Measurements from ENCODE around the gene TASP1. TPM values are rescaled to one million over a fixed set of nuclear protein-coding genes. Genes with fewer than 3 reads are reported as not detected.

TASP1 gene
- total and polyA plus RNA-seq, 2 donors (not counting 3 experiments of a cell fraction or from before 2014, with no cell fraction given), result 3.5 to 8.9 TPM

- H3K9ac ChIP-seq (replicated peaks; ENCODE audit: extremely low read depth, insufficient read depth, low read length), result no peak overlapping the region
- peaks cover 9% of the 10 kb centered on the region for H3K4me1 ChIP-seq (ENCODE audit: control insufficient read depth, extremely low read depth, insufficient read depth, low read length)
- H3K4me3 ChIP-seq (replicated peaks in 1 of 3; ENCODE audit: insufficient read depth in 1 of 3, low read depth in 1 of 3, low read length in 3 of 3), result no peak overlapping the region
- no TSS peak for BruUV-seq (replicated peaks)
- ChIA-PET POLR2A (no interaction called here), CTCF (no interaction called here)
- H3K9me3 ChIP-seq (replicated peaks; ENCODE audit: control insufficient read depth, insufficient read depth, low read length), result no peaks in the 10 kb centered on the region
- no peak overlapping the region for H2AFZ ChIP-seq (ENCODE audit: low read depth, low read length)
- no peak overlapping the region for H3K4me2 ChIP-seq (ENCODE audit: insufficient read depth, low read length)
- H3K9me1 ChIP-seq (replicated peaks; ENCODE audit: control insufficient read depth, extremely low read depth, insufficient read depth, low read length), result no peaks in the 10 kb centered on the region
- no peak overlapping the region for H3K27ac ChIP-seq (ENCODE audit: insufficient read depth, low read depth, low read length)
- H4K20me1 ChIP-seq (replicated peaks; ENCODE audit: control insufficient read depth, extremely low read depth, insufficient read depth, low read length), result no peaks in the 10 kb centered on the region
- dilution Hi-C loops (cut with MboI; ENCODE audit: extremely low pct_ligation_motif_present, low sequenced_read_pairs), result no loop called here
- no peak for TF ChIP-seq GATA2 (IDR thresholded peaks at IDR 0.05; ENCODE audit: insufficient read depth, insufficient read length, low read depth, low read length)
- no peak for TF ChIP-seq JUN (IDR thresholded peaks at IDR 0.05; ENCODE audit: borderline replicate concordance, insufficient read depth, insufficient read length, low read depth)
- DNase-seq (ENCODE audit: low read depth, low spot score) (no peak), FAIRE-seq (no peak)
- H3K27me3 ChIP-seq (ENCODE audit: control insufficient read depth in 2 of 2, insufficient read depth in 2 of 2, low read length in 2 of 2), result no peaks in the 10 kb centered on the region
- H3K36me3 ChIP-seq (ENCODE audit: control insufficient read depth in 2 of 2, extremely low read depth in 1 of 2, insufficient read depth in 2 of 2, low read length in 2 of 2), result no peaks in the 10 kb centered on the region
- H3K79me2 ChIP-seq (ENCODE audit: control insufficient read depth, insufficient read depth, low read length), result no peaks in the 10 kb centered on the region
- intact Hi-C loops (cut with micrococcal nuclease), result no loop called here
These were observed 234.4 kb downstream of the TASP1 start for GRCh38 chr20:13404293-13404692.

DNA sequence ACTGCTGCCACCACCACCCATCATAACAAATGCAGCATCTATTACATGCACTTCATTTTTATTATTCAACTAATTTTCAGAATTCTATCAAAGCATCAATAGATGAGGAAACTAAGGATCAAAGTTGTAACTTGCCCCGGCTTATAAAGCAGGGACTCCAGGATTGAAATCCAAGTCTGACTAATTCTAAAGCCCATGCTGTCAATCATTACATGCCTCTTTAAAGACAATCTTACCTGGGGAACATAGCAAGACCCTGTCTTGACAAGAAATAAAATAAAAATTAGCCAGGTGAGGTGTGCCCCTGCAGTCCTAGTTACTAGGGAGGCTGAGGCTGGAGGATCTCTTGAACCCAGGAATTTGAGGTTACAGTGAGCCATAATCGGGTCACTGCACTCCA lies 235.3 kb downstream of the TASP1 start:
- ChIA-PET POLR2A (no interaction called here), CTCF (interaction anchor here (1.0 kb wide), 1 partner anchor 18 kb away, joined by 3 read pairs; no protein-coding TSS in a partner anchor)
- TF ChIP-seq MYC (IDR thresholded peaks at IDR 0.05; ENCODE audit: low read depth, low read length) (no peak), POLR2A (IDR thresholded peaks at IDR 0.05; ENCODE audit: low read depth, low read length) (no peak), POLR2AphosphoS5 (IDR thresholded peaks at IDR 0.05; ENCODE audit: insufficient read depth, low read depth, low read length) (no peak), GATA2 (IDR thresholded peaks at IDR 0.05; ENCODE audit: insufficient read depth, insufficient read length, low read depth, low read length) (no peak), CTCF (IDR thresholded peaks at IDR 0.05; ENCODE audit: extremely low read depth in 1 of 2, insufficient read depth in 1 of 2, low read depth in 1 of 2, low read length in 2 of 2) (no peak), MAX (IDR thresholded peaks at IDR 0.05; ENCODE audit: insufficient read depth, insufficient read length) (no peak), EZH2 (IDR thresholded peaks at IDR 0.05; ENCODE audit: borderline replicate concordance, low read depth, low read length, severe bottlenecking) (no peak), FOS (IDR thresholded peaks at IDR 0.05; ENCODE audit: borderline replicate concordance, insufficient read depth, low read length) (no peak), JUN (IDR thresholded peaks at IDR 0.05; ENCODE audit: borderline replicate concordance, insufficient read depth, insufficient read length, low read depth) (no peak)
- intact Hi-C loops (cut with micrococcal nuclease), result no loop called here
- no peaks in the 10 kb centered on the region for H3K27me3 ChIP-seq (ENCODE audit: control insufficient read depth in 2 of 2, insufficient read depth in 2 of 2, low read length in 2 of 2)
- H4K20me1 ChIP-seq (replicated peaks; ENCODE audit: control insufficient read depth, extremely low read depth, insufficient read depth, low read length), result no peaks in the 10 kb centered on the region
- H3K4me3 ChIP-seq (replicated peaks in 1 of 3; ENCODE audit: insufficient read depth in 1 of 3, low read depth in 1 of 3, low read length in 3 of 3), result no peak overlapping the region
- no peak for FAIRE-seq
- no peaks in the 10 kb centered on the region for H3K9me1 ChIP-seq (replicated peaks; ENCODE audit: control insufficient read depth, extremely low read depth, insufficient read depth, low read length)
- H3K9ac ChIP-seq (replicated peaks; ENCODE audit: extremely low read depth, insufficient read depth, low read length), result no peak overlapping the region
- no peak overlapping the region for H3K27ac ChIP-seq (ENCODE audit: insufficient read depth, low read depth, low read length)
- H3K79me2 ChIP-seq (ENCODE audit: control insufficient read depth, insufficient read depth, low read length), result no peaks in the 10 kb centered on the region
- BruUV-seq (replicated peaks), result no TSS peak
- H3K36me3 ChIP-seq (ENCODE audit: control insufficient read depth in 2 of 2, extremely low read depth in 1 of 2, insufficient read depth in 2 of 2, low read length in 2 of 2), result no peaks in the 10 kb centered on the region
- H3K9me3 ChIP-seq (replicated peaks; ENCODE audit: control insufficient read depth, insufficient read depth, low read length), result no peaks in the 10 kb centered on the region
- dilution Hi-C loops (cut with MboI; ENCODE audit: extremely low pct_ligation_motif_present, low sequenced_read_pairs), result no loop called here
- peaks cover 9% of the 10 kb centered on the region for H3K4me1 ChIP-seq (ENCODE audit: control insufficient read depth, extremely low read depth, insufficient read depth, low read length)
- H3K4me2 ChIP-seq (ENCODE audit: insufficient read depth, low read length), result no peak overlapping the region
- DNase-seq (ENCODE audit: low read depth, low spot score), result no peak
- no peak overlapping the region for H2AFZ ChIP-seq (ENCODE audit: low read depth, low read length)

Measured in endothelial cell of umbilical vein (primary cell).